Body of pancreas (tissue), 4 donors: ENCODE results near the gene GALNT7.

Source experiments
- CTCF ChIP-seq, 7 experiments: fragments of 450-650 bp in 4 of 7; fragments of 200-600 bp in 3 of 7; sonication (generic) in 3 of 7; IDR thresholded peaks; one replicate each; pipeline ENCODE4 v1.5.1; 2016 to 2019; ENCODE audit warnings: antibody characterized with exemption in 7 of 7
- POLR2A ChIP-seq, 3 donors: fragments of 450-650 bp; IDR thresholded peaks; one replicate each; pipeline ENCODE4 v1.6.1; 2016; ENCODE audit warnings: antibody characterized with exemption in 3 of 3, mild to moderate bottlenecking in 2 of 3

GRCh38 chr4:173367946-173368345 lies 199.3 kb downstream of the GALNT7 start:
- TF ChIP-seq CTCF (IDR thresholded peaks at IDR 0.05) (no peak), POLR2A (IDR thresholded peaks at IDR 0.05) (no peak)
